GM18502 (cell line): ENCODE measurements around the gene WNT7B.
A peak's percentile ranks its signal among the peaks of the same experiment; 100 is the strongest.

Source experiments
- ATAC-seq: cut with Tn5 transposase; IDR thresholded peaks from one replicate; pipeline ENCODE4 v1.9.1; 2021; ENCODE audit warnings: mild to moderate bottlenecking; ENCODE audit not compliant: unreplicated experiment, poor library complexity

Gene WNT7B

DNA sequence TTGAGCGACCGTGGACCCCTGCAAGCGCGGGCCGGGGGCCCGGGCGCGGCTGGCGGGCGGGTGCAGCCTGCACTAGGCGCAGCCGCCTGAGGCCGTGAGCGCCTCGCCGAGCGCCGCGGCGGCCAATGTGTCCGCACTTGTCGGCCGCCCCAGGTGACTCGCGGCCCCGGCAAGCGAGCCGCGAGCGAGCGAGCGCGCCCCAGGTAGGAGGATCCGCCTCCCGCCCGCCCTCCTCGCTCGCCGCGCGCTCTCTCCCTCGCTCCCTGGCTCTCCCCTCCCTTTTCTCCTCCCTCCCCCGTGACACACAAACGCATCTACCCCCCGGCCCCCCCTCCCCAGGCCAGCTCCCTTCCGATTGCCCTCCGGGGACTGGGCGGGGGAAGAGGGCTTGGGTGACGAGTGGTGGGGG is at the start of gene WNT7B:
Gene WNT7B, minus strand, starts transcription at position 160 of the 409 bp plus-strand sequence. CDS start 408 bp downstream, outside the sequence.
- ATAC-seq = no peak

- no peak for ATAC-seq
Measured at GRCh38 chr22:46025973-46026898, 49.3 kb upstream of the WNT7B start.

- ATAC-seq = no peak
Measured at GRCh38 chr22:46025225-46025972, 48.4 kb upstream of the WNT7B start.

- ATAC-seq = no peak
Measured at GRCh38 chr22:46024136-46024840, 47.3 kb upstream of the WNT7B start.

DNA sequence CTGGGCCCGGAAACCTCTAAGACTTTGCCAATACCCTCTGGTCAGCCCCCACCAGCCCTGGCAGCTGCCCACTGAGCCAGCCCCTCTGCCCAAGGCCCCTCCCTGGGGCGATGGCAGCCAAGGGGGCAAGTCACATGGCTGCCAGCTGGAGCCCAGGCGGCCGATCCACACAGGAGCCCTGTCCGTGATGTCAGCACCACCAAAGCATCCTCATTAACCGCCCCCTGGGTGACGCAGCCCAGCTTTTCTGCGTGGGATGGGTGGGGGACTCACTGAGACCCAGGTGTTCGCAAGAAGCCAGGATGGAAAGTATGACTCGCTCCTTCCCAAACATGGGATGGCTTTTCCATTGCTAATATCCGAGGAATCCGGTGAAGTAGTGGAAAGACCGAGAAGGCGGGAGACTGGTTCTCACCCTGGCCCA is 46.6 kb upstream of the WNT7B start:
- ATAC-seq = no peak

DNA sequence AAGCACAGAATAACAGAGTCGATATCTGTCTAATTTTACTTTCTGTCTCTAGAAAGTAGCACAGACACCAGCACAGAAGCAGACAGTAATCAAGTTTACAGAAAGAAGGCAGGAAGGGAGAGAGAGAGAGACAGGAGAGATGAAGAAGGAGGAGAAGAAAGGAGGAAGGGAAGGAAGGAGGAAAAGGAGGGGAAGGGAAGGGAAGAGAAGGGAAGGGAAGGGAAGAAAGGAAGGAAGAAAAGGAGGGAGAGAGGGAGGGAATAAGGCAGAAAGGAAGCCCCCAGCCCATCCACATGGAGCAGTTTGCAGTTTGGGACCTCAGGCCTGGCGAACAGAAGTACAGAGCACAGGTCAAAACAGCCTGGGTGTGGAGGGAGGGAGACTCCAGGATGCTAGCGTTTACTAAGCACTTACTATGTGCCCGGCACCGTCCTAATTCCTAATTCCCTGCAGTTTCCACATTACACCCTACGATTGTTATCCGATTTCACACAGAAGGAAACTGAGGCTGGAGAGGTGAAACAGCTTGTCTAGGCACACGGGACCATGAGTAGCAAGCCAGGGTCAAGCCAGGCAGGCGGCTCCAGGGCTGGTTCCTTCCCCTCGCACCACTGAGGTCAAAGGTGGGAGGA is 46.0 kb upstream of the WNT7B start:
- ATAC-seq = no peak

GRCh38 chr22:46021577-46021976 is 44.6 kb upstream of the WNT7B start:
- no peak for ATAC-seq

DNA sequence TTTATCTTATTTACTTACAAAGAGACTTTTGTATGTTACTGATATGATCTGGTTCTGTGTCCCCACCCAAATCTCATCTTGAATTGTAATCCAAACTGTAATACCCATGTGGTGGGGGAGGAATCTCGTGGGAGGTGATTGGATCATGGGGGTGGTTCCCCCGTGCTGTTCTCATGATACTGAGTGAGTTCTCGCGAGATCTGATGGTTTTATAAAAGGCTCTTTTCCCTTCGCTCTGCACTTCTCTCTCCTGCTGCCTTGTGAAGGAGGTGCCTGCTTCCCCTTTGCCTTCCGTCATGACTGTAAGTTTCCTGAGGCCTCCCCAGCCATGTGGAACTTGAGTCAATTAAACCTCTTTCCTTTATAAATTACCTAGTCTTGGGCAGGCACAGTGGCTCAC is 42.4 kb upstream of the WNT7B start:
- ATAC-seq = no peak

- no peak for ATAC-seq
Measured at GRCh38 chr22:46018859-46019258, 41.9 kb upstream of the WNT7B start.

DNA sequence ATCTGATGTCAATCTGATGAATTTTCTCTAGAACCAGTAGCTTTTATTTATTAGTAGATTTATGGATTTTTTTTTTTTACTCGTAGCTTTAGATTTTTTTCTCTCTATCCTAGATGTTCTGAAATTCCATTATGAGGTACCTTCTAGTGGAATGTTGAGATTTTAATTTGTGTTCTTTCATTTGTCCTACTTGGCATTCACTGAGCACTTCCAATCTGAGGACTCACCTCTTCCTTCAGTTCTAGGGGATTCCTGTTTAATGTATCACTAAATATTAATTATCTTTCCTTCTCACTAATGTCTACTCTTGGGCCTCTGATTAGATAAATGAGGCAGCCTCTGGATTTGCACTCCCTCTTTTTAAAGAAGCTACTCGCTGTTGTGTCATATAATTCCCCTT is 40.2 kb upstream of the WNT7B start:
- no peak for ATAC-seq

DNA sequence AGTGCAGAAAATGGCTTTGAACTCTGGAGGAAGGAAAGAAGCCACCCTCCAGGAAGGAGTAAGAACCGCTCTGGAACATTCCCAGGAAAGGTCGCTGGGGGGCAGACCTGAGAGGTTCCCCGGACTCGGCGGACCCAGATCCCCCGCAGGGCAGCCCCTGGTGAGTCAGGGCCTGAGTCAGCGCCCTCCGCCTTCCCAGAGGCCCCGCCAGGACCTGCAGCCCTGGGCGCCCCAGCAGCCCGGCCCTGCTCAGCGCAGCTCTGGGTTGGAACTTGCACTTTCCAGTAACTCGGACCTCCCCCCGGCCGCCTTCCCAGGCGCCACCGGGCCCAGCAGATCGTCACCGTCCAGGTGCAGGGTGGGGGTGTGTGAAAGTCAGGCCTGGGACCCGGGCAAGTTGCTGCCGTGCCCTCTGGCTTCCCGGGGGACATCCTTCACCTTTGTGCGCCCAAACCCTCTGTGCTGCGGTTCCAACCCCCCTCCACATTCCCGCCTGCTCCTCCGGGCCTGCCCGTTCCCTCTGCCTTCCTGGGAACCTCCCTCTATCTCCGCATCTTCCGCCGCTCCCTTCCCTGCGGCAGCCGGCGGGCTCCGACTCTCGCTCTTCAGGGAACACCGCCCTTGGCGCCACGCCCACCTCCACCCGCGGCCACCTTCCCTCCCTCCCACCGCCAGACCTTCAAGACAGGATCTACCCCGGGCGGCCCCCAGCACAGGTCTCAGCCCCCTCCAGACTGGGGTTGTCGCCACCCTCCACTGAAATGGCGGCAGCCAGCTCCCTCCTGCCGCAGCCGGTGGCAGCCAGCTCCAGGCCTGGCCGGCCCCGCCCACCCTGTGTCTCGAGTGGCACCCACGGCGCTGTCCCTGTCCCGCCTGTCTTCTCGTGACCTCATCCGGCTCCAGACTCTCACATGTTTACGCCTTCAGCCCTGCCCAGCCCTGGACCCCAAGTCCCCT is 36.8 kb upstream of the WNT7B start:
- peak; percentile 87 for ATAC-seq

DNA sequence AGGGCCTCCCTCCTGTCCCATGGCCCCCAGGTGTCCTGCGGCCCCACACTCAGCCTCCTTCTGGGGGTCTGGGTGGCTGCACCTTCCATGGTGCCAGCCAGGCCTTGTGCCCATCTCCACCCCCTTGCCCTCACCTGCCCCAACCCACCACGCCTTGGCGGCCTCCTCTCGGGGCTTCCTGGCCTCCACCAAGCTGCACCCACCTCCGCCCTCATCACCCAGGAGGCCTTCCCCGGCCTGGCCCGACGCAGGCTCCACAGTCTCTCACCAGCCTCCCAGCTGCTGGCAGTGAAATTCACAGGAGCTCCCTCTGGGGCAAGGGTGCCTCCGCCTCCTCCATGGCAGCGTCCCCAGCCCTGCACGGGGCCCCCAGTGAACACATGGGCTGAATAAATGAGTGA is 35.9 kb upstream of the WNT7B start:
- ATAC-seq = no peak

- no peak for ATAC-seq
Measured at GRCh38 chr22:46012182-46012880, 35.4 kb upstream of the WNT7B start.

- ATAC-seq = no peak
Measured at GRCh38 chr22:46011627-46012181, 34.7 kb upstream of the WNT7B start.

GRCh38 chr22:46010951-46011626 is 34.1 kb upstream of the WNT7B start:
- ATAC-seq = no peak

GRCh38 chr22:46010207-46010867 is 33.4 kb upstream of the WNT7B start:
- ATAC-seq = no peak

DNA sequence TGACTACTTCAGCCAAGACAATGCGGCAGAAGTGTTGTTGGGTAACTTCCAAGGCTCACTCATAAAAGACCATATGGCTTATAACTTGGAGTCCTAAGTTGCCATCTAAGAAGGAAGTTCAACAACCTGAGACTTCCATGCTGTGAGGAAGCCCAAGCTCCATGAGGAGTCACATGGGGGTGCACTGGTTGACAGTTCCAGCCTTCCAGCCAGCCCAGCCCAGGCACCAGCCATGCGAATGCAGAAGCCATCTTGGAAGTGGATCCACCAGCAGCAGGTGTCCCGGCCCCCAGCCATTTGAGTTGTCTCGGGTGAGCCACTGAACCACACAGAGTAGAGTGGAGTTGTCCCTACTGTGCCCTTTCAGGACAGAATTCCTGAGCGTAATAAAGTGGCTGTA is 32.8 kb upstream of the WNT7B start:
- no peak for ATAC-seq
